Parathyroid adenoma (tissue), 2 donors: ENCODE measurements around the gene CLASP1.
"Not testable (repeated sequence)": the region's sequence is repeated elsewhere in the genome, so short reads cannot be mapped to it uniquely, and the experiment has no call there.

Experiments
- H2AFZ ChIP-seq: fragments of 300-600 bp; sonication (generic); one replicate; pipeline ENCODE4 v1.7.0; 2017; ENCODE audit warnings: antibody characterized with exemption, mild to moderate bottlenecking
- H3K27ac ChIP-seq: fragments of 300-600 bp; sonication (generic); one replicate; pipeline ENCODE4 v1.7.0; 2017
- H3K27me3 ChIP-seq: fragments of 300-600 bp; sonication (generic); one replicate; pipeline ENCODE4 v1.7.0; 2017; ENCODE audit warnings: low read length; ENCODE audit not compliant: control insufficient read depth, insufficient read depth
- H3K36me3 ChIP-seq: fragments of 300-600 bp; sonication (generic); one replicate; pipeline ENCODE4 v1.7.0; 2017; ENCODE audit warnings: low read length; ENCODE audit not compliant: control insufficient read depth, insufficient read depth
- H3K4me1 ChIP-seq: fragments of 300-600 bp; sonication (generic); one replicate; pipeline ENCODE4 v1.7.0; 2017; ENCODE audit warnings: control low read depth
- H3K4me2 ChIP-seq: fragments of 300-600 bp; sonication (generic); one replicate; pipeline ENCODE4 v1.7.0; 2017; ENCODE audit warnings: low read length
- H3K4me3 ChIP-seq: fragments of 300-600 bp; sonication (generic); one replicate; pipeline ENCODE4 v1.7.0; 2017; ENCODE audit warnings: low read depth, low read length
- H3K79me2 ChIP-seq: fragments of 300-600 bp; sonication (generic); one replicate; pipeline ENCODE4 v1.7.0; 2017; ENCODE audit warnings: control low read depth
- H3K9ac ChIP-seq: fragments of 300-600 bp; sonication (generic); one replicate; pipeline ENCODE4 v1.7.0; 2017; ENCODE audit warnings: mild to moderate bottlenecking
- H3K9me3 ChIP-seq: fragments of 300-600 bp; sonication (generic); one replicate; pipeline ENCODE4 v1.7.0; 2017; ENCODE audit warnings: low read length; ENCODE audit not compliant: control insufficient read depth
- TF ChIP-seq, protein P1 (sequence below): fragments of 300-600 bp; sonication (generic); IDR thresholded peaks from one replicate; pipeline ENCODE4 v1.7.0; 2017; ENCODE audit warnings: antibody characterized with exemption, mild to moderate bottlenecking
- donor health status: primary hyperparathyroidism.

The CLASP1 gene

DNA sequence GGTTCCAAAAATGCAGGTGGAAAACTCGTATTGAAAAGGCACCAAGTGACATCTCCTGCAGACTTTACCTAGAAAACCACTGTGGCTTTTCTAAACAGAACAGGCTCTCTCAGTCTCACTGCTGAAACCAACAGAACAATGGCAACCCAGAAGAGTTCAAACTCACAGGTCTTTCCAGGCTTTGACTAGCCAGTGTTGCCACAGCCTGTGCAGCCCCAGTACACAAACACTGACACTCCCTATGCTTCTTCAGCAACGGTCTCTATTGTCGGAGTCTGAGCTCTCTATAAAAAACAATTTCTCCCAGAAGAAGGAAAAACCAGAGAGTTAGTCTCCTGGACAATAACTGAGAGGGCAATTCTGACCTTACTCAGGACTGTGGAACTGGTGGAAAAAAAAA lies 206.4 kb downstream of the CLASP1 start:
- Histone ChIP-seq H3K36me3 (no peaks in the 10 kb centered on the region), H3K9ac (no peak overlapping the region), H3K4me1 (peaks cover 5% of the 10 kb centered on the region), H3K9me3 (no peaks in the 10 kb centered on the region), H3K27ac (no peak overlapping the region), H2AFZ (no peak overlapping the region), H3K27me3 (no peaks in the 10 kb centered on the region), H3K4me2 (no peak overlapping the region), H3K4me3 (no peak overlapping the region), H3K79me2 (no peaks in the 10 kb centered on the region)
- TF ChIP-seq, protein P1, sequence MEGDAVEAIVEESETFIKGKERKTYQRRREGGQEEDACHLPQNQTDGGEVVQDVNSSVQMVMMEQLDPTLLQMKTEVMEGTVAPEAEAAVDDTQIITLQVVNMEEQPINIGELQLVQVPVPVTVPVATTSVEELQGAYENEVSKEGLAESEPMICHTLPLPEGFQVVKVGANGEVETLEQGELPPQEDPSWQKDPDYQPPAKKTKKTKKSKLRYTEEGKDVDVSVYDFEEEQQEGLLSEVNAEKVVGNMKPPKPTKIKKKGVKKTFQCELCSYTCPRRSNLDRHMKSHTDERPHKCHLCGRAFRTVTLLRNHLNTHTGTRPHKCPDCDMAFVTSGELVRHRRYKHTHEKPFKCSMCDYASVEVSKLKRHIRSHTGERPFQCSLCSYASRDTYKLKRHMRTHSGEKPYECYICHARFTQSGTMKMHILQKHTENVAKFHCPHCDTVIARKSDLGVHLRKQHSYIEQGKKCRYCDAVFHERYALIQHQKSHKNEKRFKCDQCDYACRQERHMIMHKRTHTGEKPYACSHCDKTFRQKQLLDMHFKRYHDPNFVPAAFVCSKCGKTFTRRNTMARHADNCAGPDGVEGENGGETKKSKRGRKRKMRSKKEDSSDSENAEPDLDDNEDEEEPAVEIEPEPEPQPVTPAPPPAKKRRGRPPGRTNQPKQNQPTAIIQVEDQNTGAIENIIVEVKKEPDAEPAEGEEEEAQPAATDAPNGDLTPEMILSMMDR: no peak

DNA sequence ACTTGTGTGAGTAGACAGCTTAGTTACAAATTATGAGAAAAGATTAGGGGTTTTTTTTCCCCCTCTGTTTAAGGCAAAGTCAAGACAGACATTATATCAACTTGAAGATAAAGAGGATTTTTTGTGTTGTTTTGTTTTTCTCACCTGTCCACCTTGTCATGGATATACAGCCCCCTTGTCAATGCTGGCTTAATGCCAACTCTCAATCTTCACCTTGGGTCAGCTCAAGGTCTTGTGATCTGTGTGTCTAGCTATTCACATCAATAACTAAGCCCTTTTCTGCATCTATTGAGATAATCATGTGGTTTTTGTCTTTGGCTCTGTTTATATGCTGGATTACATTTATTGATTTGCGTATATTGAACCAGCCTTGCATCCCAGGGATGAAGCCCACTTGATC lies 211.0 kb downstream of the CLASP1 start:
- not testable (repeated sequence) for H3K4me3 ChIP-seq, H3K36me3 ChIP-seq, H3K79me2 ChIP-seq, H3K27ac ChIP-seq, H3K4me1 ChIP-seq, H2AFZ ChIP-seq, H3K9ac ChIP-seq, H3K4me2 ChIP-seq, H3K27me3 ChIP-seq, H3K9me3 ChIP-seq

DNA sequence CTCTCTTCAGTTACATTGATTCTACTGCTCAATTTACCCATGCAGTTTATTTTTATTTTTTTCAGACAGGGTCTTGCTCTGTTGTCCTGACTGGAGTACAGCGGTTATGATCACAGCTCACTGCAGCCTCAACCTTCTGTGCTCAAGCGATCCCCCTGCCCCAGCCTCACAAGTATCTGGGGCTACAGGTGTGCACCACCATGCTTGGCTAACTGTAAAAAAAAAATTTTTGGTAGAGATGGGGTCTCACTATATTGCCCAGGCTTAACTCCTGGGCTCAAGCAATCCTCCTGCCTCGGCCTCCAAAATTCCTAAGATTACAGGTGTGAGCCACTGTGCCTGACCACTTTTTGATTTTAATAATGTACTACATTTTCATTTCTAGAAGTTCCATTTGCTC lies 212.3 kb downstream of the CLASP1 start:
- Histone ChIP-seq H3K9ac (no peak overlapping the region), H3K36me3 (no peaks in the 10 kb centered on the region), H3K4me1 (peaks cover 5% of the 10 kb centered on the region), H3K9me3 (no peaks in the 10 kb centered on the region), H3K4me3 (no peak overlapping the region), H2AFZ (no peak overlapping the region), H3K79me2 (no peaks in the 10 kb centered on the region), H3K4me2 (no peak overlapping the region), H3K27ac (no peak overlapping the region), H3K27me3 (no peaks in the 10 kb centered on the region)
- TF ChIP-seq, protein P1: no peak

DNA sequence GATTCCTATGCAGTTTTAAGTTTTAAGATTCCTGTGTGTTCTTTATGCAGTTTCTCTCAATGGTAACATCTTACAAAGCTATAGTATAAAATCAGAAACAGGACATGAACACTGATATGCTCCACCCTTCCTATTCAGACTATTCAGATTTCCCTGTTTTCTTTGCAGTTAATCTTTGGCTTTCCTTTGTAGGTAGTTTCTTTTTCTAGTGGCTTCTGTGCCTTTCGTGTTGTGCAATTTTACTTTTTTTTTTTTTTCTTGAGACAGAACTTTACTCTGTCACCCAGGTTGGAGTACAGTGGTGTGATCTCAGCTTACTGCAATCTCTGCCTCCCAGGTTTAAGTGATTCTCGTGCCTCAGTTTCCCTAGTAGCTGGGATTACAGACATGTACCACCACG lies 213.5 kb downstream of the CLASP1 start:
- Histone ChIP-seq H3K27me3 (no peaks in the 10 kb centered on the region), H3K36me3 (no peaks in the 10 kb centered on the region), H3K9me3 (no peaks in the 10 kb centered on the region), H3K4me1 (peaks cover 2% of the 10 kb centered on the region), H2AFZ (no peak overlapping the region), H3K4me3 (no peak overlapping the region), H3K27ac (no peak overlapping the region), H3K9ac (no peak overlapping the region), H3K79me2 (no peaks in the 10 kb centered on the region), H3K4me2 (no peak overlapping the region)
- TF ChIP-seq, protein P1: no peak

DNA sequence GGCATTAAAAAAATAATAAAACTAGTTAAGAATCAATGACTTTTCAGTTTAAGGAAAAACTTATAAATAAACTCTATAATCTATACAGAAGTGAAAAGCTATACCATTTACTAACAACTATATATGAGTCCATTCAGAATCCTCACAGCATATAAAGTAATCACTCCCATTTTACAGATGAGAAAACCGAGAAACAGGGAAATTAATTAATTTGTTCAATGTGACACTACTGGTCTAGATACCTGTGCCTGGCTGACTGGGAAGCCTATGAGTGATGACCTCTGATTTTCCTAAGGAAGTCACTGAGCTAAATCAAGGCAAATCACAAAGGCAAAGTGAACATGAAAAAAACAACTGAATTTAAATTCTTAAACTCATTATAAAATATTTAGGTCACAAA lies 218.0 kb downstream of the CLASP1 start:
- no peak overlapping the region for H2AFZ ChIP-seq
- no peak overlapping the region for H3K27ac ChIP-seq
- no peaks in the 10 kb centered on the region for H3K79me2 ChIP-seq
- TF ChIP-seq, protein P1: no peak
- no peaks in the 10 kb centered on the region for H3K36me3 ChIP-seq
- no peak overlapping the region for H3K9ac ChIP-seq
- H3K27me3 ChIP-seq: no peaks in the 10 kb centered on the region
- H3K4me2 ChIP-seq: no peak overlapping the region
- no peaks in the 10 kb centered on the region for H3K9me3 ChIP-seq
- H3K4me3 ChIP-seq: no peak overlapping the region
- H3K4me1 ChIP-seq: no peaks in the 10 kb centered on the region
